ENCODE data around the gene BZW2. TPM values are rescaled to one million over a fixed set of nuclear protein-coding genes. Genes with fewer than 3 reads are reported as not detected.
A peak's percentile ranks its signal among the peaks of the same experiment; 100 is the strongest.

BZW2 gene
- total RNA-seq: 100 to 1,000 TPM; 133 to 144 TPM
- long read RNA-seq, transcript BZW2-201 (12 exons, 1,860 nt): major isoform, 49 of 108 reads
- long read RNA-seq, transcript BZW2-207 (12 exons, 1,862 nt): minor isoform, 14 of 108 reads
- long read RNA-seq, partial matches to known transcripts: 22 of 108 reads
- long read RNA-seq, other reads (novel, unspliced or antisense): 20 of 108 reads

DNA sequence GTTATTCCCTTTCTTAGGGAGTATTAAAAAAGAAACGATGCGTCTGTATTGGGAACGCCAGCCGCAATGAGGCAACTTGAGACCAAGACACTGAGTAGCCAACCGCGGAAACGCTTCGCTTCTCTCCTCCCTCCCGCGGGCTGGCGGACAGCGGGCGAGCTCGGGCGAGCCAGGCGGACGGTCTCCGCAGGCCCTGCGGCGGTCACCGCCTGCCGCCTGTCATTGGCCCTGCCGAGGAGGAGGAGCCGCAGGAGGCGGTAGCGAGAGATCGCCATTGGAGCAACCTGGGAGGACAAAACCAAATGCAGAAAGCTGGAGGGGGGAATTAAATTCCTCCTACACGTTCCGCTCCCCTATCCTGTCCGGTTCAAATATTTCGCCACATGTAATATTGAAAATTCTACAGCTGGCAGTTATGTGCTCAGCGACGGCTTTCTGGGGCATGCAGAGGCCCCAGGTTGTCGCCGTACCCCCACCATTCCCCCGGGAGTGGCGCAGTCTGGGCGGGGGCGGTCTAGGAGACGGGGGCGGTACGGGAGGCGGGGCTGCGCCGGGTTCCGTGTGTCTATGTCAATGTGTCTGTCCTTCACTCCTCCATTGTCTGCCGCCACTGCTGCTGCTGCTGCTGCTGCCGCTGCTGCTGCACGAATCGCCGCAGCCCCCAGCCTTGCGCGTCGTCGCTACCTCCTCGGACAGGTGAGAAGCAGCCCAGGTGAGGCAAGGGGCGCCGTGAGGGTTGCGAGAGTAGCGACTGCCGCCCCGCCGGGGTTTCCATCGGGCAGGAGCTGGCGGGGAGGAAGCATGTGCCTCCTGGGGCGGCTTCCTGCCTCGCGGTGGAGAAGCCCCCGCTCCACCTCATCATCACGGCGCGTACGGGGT lies at the start of gene BZW2, which contains the start of gene ANKMY2:
Gene BZW2 (plus strand): TSS at position 589 of the 879 bp plus-strand sequence. CDS start 19,263 bp downstream, outside the sequence.
Gene ANKMY2 (minus strand): TSS at position 162 of the 879 bp plus-strand sequence. CDS start 181 bp downstream, outside the sequence.
- ATAC-seq (peak; percentile 94 to 96), DNase-seq (peak; percentile 96)
- intact Hi-C loops (cut with DNase I): no loop called here

DNA sequence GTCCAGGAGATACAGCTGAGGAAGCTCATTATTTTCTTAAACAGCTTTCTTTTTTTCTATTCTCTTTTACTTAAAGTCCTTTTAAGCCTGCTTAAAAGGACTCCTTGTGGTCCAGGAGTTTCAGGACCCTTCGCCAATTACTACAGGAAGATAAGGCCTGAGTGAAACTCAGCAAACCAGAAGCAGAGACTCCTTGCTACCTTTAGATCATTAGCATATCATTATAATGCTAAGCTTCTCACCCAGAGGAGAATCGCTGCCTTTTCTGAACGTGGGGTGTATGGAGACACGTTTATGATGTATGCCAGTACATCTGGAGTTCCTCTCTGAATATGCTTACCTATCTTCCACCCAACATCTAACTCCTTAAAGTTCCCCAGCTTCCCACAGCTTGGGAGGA lies 48.0 kb upstream of the BZW2 start:
- ATAC-seq: no peak
- intact Hi-C loops (cut with DNase I): no loop called here

DNA sequence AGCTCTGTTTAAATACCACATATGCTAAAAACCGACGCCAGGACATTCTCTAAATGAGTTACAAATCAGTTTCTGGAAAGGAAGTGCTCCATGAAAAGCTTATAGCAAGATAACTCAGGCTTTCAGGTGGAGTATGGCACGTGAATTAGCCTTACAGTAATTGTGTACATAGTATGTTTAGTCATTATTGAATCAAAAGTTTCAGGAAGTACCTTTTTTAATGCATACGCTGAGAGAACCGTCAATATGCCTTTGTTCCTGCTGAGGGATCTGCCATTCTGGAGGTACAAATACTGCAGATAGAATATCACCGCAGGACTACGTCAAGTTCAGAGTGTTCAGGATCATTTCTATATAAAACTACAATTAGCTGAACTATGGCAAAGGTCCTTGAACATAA lies 46.1 kb upstream of the BZW2 start:
- intact Hi-C loops (cut with DNase I): no loop called here
- ATAC-seq (no peak), DNase-seq (no peak)

More for the DNA sequence above, 48.0 kb upstream of the BZW2 start:
- DNase-seq: no peak

DNA sequence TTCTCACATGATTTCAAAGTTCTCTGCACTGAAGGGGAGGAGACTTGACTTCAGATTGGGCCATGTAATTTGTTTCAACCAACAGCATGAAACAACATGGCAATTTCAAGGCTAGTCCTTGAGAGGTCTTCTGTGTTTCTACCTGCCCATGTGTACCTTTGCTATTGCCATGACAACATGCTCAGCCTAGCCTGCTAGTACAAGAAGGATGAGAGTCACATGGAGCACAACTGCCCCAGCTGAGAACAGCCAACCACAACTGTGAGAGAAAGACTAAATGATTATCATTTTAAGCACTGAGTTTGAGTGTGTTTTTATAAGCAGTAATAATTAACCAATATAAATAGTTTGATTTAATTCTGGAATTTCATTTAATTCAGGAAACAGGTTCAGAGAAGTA lies 42.3 kb upstream of the BZW2 start:
- DNase-seq: no peak
- intact Hi-C loops (cut with DNase I): no loop called here
- no peak for ATAC-seq

DNA sequence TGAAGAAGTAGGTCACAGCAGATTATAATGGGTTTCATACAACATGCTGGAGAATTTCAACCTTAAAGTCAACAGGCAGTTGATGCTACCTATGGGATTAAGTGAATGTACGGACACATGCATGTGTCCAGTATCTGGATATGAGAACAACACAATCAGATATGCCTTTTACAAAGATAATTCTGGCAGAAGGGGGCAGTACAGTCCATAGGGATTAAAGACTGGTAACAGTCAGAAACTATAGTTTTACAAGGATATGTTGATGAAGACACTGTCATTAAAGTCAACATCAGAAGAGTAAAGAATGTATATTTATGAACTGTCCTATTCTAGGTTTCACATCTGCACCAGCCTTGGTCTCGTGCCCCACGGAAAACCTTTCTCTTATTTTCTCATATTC lies 41.9 kb upstream of the BZW2 start:
- ATAC-seq (no peak), DNase-seq (no peak)
- intact Hi-C loops (cut with DNase I): no loop called here

DNA sequence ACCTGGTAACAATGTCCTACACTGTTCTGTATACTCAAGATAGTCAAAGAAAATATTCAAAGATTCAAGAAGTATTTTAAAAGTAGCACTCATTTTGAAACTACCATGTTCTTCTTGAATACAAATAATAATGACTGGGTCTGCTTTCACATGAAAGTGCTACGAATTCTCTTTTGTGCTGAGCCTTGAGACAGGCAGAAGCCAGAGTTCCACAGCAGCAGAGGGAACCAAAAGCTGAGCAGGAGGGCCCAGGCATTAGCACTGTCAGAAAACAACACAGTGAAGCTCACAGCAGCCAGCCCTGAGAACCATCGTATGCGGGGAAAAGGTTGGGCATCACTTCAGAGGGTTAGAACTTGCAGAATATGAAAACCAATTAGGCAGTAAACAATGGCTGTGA lies 39.3 kb upstream of the BZW2 start:
- no peak for ATAC-seq
- no peak for DNase-seq
- intact Hi-C loops (cut with DNase I): no loop called here

DNA sequence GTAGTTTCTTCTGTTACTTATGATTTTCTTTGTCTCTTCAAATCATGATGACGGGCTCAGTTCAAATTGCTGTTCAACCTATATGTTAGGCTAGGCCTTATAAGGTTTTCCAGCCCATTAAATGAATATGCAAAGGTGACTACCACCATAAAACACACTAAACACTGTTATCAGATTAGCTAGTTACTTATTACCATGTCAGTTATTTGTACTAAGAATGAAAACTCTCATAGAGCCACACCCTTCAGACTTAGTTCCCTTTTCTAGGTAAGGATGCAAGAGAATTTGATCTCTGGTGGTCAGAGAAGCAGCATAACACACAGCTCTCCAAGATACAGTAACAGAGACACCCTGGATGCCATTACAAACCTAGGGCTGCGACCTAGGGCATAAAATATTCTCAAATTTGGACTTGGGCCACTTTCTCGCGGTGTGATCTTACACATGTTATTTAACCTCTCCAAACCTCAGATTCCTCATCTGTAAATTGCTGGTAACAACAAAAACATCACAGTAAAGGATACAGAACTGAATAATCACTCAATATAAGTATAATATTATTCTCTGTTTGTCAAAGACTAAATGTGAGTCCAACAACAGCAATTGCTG lies 36.0 kb upstream of the BZW2 start:
- intact Hi-C loops (cut with DNase I): no loop called here
- ATAC-seq: no peak
- no peak for DNase-seq

DNA sequence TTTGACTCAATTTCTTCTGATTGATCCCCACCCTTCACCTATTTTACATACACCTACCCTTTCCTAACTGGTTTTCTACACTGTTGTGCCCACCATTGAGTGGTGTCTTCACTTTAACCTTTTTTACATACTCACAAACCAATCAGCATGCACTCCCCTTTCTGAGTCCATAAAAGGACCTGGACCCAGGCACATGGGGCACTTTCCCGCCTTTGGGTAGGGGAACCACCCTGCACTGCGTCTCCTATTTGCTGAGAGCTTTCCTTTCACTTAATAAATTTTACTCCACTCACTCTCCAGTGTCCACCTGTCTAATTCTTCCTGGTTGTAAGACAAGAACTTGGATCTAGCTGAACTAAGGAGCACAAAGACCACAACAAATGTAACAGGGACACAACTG lies 34.3 kb upstream of the BZW2 start:
- intact Hi-C loops (cut with DNase I): no loop called here

DNA sequence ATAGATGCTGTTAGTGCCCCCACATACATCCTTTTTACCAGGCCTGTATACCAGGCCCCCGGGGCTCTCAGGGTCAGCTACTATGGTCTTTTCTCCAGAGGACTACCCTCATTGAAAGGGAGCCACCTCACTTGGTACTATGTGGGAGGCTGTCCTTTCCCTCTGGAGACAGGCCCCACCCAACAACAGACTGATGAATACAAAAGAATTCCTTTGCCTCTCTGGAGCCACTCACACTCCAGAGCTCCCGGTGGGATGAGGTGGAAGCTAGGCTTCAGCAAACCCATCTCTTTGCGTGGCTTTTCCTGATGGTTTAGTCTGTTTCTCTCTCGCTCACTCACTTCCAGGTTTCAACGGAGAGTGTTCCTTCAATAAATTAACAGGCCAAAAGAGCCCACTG lies 30.8 kb upstream of the BZW2 start:
- ATAC-seq: no peak
- intact Hi-C loops (cut with DNase I): no loop called here
- no peak for DNase-seq

More for the DNA sequence above, 34.3 kb upstream of the BZW2 start:
- DNase-seq (no peak), ATAC-seq (no peak)

DNA sequence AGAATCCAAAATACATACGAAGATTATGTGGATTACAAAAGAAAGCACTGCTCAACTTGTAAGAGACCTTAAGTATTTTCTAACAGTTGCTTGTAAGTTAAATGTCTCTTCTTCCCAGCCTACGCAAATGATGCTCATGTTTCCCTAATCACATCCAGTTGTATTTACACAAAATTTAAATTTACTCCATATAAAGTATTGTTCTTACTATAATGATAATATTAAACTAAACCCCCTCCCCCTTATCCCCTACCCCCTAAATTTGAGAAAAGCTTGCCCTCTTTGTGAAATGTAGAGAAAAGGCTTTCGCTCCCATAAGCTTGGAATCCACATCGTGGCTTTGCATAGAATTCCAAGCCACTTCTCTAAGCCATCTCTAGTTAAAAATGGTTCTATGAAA lies 29.9 kb upstream of the BZW2 start:
- intact Hi-C loops (cut with DNase I): no loop called here
- ATAC-seq (no peak), DNase-seq (no peak)

DNA sequence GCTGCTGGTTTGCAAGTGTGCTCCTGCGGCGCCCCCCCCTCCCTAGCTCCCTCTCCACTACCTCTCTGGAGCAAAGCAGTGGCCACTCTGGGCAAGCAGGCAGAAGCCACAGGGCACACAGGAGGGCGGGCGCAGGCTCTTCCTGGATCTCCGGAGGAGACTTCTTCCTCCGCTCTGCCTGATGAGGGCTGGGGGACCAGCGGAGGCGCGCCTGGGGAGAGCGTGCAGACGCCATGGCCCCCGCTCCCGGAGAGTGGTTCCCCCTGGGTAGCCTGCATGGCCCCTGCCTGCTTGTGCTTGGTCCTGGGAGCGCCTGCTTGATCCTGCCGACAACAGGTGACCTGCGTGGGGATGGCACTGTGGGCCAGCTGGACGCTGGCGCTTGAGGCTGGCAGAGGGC lies 29.4 kb upstream of the BZW2 start:
- ATAC-seq (no peak), DNase-seq (no peak)
- intact Hi-C loops (cut with DNase I): no loop called here

DNA sequence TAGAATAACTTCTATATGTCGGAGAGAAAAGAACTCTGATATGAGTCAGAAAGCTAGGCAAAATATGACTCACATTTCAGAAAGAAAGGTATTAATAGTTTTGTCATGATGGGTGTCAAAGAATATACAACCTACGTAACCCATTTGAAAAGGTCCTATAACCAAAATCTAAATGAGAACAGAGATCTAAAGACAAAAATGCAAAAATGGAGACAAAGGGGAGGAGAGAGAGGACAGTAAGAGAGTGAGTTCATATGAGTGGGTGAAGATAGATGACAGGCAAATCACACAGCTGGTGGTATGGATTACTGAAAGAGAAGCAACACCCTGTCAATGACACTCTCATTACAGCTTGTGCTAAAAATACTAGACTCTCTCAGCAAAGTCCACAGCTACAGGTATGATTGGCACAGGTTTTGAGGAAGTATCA lies 26.0 kb upstream of the BZW2 start:
- intact Hi-C loops (cut with DNase I): no loop called here
- ATAC-seq (peak; percentile 60 to 86), DNase-seq (no peak)

DNA sequence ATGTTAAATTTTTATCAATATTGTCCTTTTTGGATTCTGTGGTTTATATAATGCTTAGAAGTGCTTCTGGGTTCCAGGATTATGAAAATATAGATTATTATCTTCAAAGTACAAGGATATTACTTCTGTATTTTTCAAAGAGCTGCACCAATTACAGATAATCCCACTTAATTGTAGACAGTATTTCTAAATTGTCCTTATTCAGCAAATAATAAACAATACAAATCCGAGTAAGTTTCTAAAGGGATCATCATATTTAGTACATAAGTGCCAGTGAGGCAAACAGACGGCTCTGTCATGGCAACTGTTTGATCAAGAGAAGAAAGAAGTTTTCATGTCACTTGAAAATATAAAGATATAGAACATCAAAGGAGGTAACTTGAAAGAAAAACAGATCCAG lies 19.6 kb upstream of the BZW2 start:
- DNase-seq: no peak
- ATAC-seq: no peak
- intact Hi-C loops (cut with DNase I): no loop called here

DNA sequence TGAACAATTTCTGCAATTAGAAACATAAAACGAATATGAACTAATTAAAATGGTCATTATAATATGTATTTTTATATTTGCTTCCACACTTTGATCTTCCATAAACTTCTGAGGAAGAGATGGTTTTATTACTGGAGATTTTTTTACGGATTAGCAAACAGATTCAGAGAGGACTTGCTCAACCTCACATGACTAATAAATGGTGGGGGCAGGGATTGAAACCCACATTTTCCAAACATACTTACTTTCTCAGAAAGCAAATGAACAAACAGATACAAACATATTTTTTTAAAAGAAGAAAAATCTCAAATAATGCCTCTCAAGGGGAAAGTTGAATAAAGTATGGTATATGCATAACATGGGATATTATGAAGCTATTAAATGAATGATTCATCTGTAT lies 18.7 kb upstream of the BZW2 start:
- DNase-seq: no peak
- ATAC-seq: no peak
- intact Hi-C loops (cut with DNase I): no loop called here

DNA sequence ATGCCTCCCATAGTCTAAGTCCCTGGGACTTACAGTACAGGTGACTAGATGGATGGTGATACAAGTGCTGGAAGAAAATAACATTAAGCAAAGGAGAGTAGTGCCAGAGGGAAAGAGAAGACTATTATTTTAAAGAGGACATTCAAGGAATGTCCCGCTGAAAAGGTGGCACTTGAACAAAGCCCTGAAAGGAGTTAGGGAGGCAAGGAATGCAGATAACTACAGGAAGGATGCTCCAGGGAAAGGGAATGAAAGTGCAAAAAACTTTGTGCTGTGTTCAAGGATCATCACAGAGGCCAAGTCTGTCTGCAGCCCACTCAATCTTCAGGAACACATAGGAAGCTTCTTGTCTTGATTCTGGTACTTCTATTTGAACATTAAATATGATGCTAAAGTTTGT lies 15.3 kb upstream of the BZW2 start:
- DNase-seq (no peak), ATAC-seq (no peak)
- intact Hi-C loops (cut with DNase I): no loop called here

DNA sequence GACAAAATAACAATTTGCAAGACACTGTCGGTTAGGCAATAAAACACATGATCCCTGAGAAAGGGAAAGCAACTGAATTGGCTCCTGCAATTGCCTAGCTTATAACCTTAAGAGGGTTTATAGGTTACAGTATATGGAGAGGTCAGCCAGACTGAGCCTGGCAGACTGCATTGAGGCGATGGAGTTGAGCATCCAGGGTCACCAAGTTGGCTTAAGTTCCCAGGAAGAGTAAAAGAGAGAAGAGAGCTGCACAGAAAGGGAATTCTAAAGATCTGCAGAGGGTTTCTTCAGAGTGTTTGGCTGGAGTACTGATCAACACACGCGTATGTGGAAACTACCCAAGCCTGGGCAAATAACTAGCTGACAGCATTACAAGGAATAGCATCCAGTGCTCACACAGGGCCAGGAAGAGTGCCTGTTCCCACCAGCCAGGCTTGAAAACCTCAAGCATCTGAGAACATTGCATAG lies 11.7 kb upstream of the BZW2 start:
- ATAC-seq: peak; percentile 53 to 91
- intact Hi-C loops (cut with DNase I): no loop called here
- DNase-seq: no peak

DNA sequence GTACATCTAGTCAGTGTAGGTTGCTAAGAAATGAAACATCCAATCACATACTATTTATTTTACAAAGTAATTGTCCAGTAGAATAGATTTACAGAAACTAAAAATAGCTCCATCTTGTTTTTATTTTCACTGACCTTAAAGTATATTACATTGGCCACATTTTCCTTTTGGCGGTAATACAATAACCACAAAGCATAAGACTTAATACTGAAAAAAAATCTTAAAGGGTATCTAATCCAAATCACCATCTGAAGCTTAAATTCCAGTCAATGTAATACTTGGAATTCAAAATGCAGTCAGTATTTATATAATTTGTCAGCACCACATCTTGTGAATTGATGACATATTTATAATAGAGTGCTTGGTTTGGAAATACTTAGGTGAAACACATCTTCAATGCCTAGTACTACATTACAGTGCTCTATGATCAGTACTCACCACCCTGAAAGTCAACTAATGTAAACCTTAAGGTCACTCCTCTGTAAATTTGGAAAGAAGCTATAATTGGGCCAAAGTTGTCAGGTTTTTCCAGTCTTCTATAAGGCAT lies 9.4 kb upstream of the BZW2 start:
- ATAC-seq (no peak), DNase-seq (no peak)
- intact Hi-C loops (cut with DNase I): no loop called here

DNA sequence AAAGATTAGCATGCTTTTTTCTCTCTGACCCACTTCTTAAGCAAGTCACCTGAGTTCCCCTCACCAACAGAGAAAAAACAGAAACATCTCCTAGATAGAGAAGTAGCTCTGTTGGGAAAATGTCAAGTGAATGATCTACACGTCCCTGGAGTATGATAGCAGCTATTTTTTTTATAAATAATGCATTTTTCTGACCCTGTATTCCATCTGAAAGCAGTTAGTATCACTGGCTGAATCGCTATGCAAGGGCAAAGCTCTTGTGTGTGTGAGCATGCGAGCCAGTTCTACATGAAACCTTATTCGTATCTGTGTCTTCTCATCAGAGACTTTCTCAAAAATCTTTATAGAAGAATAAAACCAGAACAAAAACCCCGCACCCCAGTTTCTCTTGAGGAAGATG lies 8.6 kb upstream of the BZW2 start:
- DNase-seq (no peak), ATAC-seq (no peak)
- intact Hi-C loops (cut with DNase I): no loop called here

DNA sequence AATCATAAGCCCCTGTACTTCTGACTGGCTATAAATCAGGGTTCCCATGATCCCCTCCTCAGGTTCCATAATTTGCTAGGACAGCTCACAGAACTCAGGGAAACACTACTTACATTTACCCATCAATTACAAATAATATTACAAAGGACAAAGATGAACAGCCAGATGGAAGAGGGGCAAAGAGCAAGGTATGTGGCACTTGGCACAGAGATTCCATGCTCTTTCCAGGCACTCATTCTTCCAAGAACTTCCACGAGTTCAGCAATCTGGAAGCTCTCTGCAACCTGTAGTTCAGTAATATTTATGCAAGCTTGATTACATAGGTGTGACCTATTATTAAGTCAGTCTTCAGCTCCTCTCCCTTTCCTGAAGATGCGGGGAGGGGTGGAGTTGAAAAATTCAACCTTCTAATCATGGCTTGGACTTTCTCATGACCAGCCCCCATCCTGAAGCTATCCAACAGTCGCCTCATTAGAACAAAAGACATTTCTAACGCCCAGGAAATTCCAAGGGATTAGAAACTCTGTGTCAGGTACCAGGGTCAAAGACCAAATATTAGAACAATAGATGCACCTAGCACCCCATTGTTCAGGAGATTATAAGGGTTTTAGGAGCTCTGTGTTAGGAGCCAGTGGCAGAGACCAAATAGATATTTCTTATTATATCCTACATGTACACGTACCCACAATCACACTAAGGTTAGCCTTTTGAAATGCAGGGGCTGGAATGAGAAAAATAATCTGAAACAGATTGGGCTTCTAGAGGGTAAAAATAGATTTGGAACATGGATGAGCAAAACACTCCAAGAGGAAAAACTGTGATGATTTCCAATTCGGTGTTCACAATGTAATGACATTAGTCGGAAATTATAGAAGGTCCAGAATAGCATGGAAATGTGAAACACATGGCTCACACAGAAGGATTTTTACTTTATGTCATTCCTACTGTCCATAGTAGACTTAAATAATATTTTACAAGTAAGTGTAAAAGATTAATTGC lies 7.4 kb upstream of the BZW2 start:
- intact Hi-C loops (cut with DNase I): no loop called here
- DNase-seq (no peak), ATAC-seq (no peak)

Data from left cardiac atrium (tissue), 4 donors.